WTC11 (cell line): ENCODE results near the gene UBE2L3. TPM values are rescaled to one million over a fixed set of nuclear protein-coding genes. Genes with fewer than 3 reads are reported as not detected.

Experiments used
- ARID4B ChIP-seq: sonication (generic); formaldehyde crosslinking; IDR thresholded peaks from 2 replicates; pipeline ENCODE4 v1.8.0; 2023; ENCODE audit warnings: missing genetic modification reagents, mild to moderate bottlenecking, borderline replicate concordance
- CREB1 ChIP-seq: sonication (generic); formaldehyde crosslinking; IDR thresholded peaks from 2 replicates; pipeline ENCODE4 v1.8.0; 2023; ENCODE audit warnings: mild to moderate bottlenecking, missing genetic modification reagents
- ELF4 ChIP-seq: sonication (generic); formaldehyde crosslinking; IDR thresholded peaks from 2 replicates; pipeline ENCODE4 v1.8.1; 2022; ENCODE audit warnings: low read depth, mild to moderate bottlenecking, moderate library complexity, missing genetic modification reagents
- FOXJ3 ChIP-seq: sonication (generic); formaldehyde crosslinking; IDR thresholded peaks from 2 replicates; pipeline ENCODE4 v1.9.0; 2021; ENCODE audit warnings: missing genetic modification reagents, mild to moderate bottlenecking, borderline replicate concordance
- FOXK1 ChIP-seq: sonication (generic); formaldehyde crosslinking; IDR thresholded peaks from 2 replicates; pipeline ENCODE4 v1.8.0; 2022; ENCODE audit warnings: mild to moderate bottlenecking, moderate library complexity, missing genetic modification reagents
- GRHL2 ChIP-seq: fragments of 250-450 bp; sonication (Bioruptor Pico); IDR thresholded peaks from 2 replicates; pipeline ENCODE4 v1.8.0; 2022; ENCODE audit warnings: mild to moderate bottlenecking, moderate library complexity; ENCODE audit not compliant: insufficient replicate concordance, severe bottlenecking
- GTF2I ChIP-seq: fragments of 250-450 bp; sonication (Bioruptor Pico); conservative IDR thresholded peaks from 2 replicates; pipeline ENCODE4 v1.4.0; 2021; ENCODE audit warnings: mild to moderate bottlenecking
- IRF2 ChIP-seq: sonication (generic); formaldehyde crosslinking; IDR thresholded peaks from 2 replicates; pipeline ENCODE4 v1.8.0; 2022; ENCODE audit warnings: low read depth, missing genetic modification reagents, borderline replicate concordance
- JAZF1 ChIP-seq: fragments of 250-450 bp; sonication (Bioruptor Pico); IDR thresholded peaks from 2 replicates; pipeline ENCODE4 v1.9.0; 2021; ENCODE audit warnings: moderate library complexity, mild to moderate bottlenecking, inconsistent platforms
- JUN ChIP-seq: sonication (generic); formaldehyde crosslinking; IDR thresholded peaks from 2 replicates; pipeline ENCODE4 v1.8.0; 2023; ENCODE audit warnings: mild to moderate bottlenecking, missing genetic modification reagents
- MXD4 ChIP-seq: fragments of 250-450 bp; sonication (Bioruptor Pico); IDR thresholded peaks from 2 replicates; pipeline ENCODE4 v1.8.0; 2021; ENCODE audit warnings: mild to moderate bottlenecking, moderate library complexity, borderline replicate concordance
- NFYB ChIP-seq: sonication (generic); formaldehyde crosslinking; conservative IDR thresholded peaks from 2 replicates; pipeline ENCODE4 v1.8.0; 2022; ENCODE audit warnings: low read depth, missing genetic modification reagents
- NR2C2 ChIP-seq: sonication (generic); formaldehyde crosslinking; IDR thresholded peaks from 2 replicates; pipeline ENCODE4 v1.8.0; 2022; ENCODE audit warnings: mild to moderate bottlenecking, missing genetic modification reagents
- OVOL2 ChIP-seq: fragments of 250-450 bp; sonication (Bioruptor Pico); IDR thresholded peaks from 2 replicates; pipeline ENCODE4 v1.9.0; 2021; ENCODE audit warnings: mild to moderate bottlenecking, borderline replicate concordance
- PREB ChIP-seq: sonication (generic); formaldehyde crosslinking; IDR thresholded peaks from 2 replicates; pipeline ENCODE4 v1.8.1; 2022; ENCODE audit warnings: mild to moderate bottlenecking, missing genetic modification reagents, moderate library complexity, borderline replicate concordance
- PRRX2 ChIP-seq: fragments of 250-450 bp; sonication (Bioruptor Pico); IDR thresholded peaks from 2 replicates; pipeline ENCODE4 v1.8.0; 2021; ENCODE audit warnings: mild to moderate bottlenecking
- RORB ChIP-seq: fragments of 250-450 bp; sonication (Bioruptor Pico); IDR thresholded peaks from 2 replicates; pipeline ENCODE4 v1.9.0; 2021; ENCODE audit warnings: mild to moderate bottlenecking
- SOX15 ChIP-seq: fragments of 250-450 bp; sonication (Bioruptor Pico); IDR thresholded peaks from 2 replicates; pipeline ENCODE4 v1.9.0; 2021; ENCODE audit warnings: mild to moderate bottlenecking
- TCF7 ChIP-seq: sonication (generic); formaldehyde crosslinking; IDR thresholded peaks from 2 replicates; pipeline ENCODE4 v1.8.0; 2022; ENCODE audit warnings: mild to moderate bottlenecking, low read depth, missing genetic modification reagents, moderate library complexity
- ZNF263 ChIP-seq: sonication (generic); formaldehyde crosslinking; IDR thresholded peaks from 2 replicates; pipeline ENCODE4 v1.8.1; 2022; ENCODE audit warnings: low read depth, mild to moderate bottlenecking, moderate library complexity, missing genetic modification reagents
- ZNF423 ChIP-seq: fragments of 250-450 bp; sonication (Bioruptor Pico); IDR thresholded peaks from 2 replicates; pipeline ENCODE4 v2.1.2; 2022; ENCODE audit warnings: mild to moderate bottlenecking, moderate library complexity
- total RNA-seq: library from RNA; stranded (reverse); gene quantifications from 3 replicates; pipeline ENCODE4 v1.2.3, GENCODE V29; 2021
- TF ChIP-seq, protein P1 (sequence below): fragments of 250-450 bp; sonication (Bioruptor Pico); IDR thresholded peaks from 2 replicates; pipeline ENCODE4 v1.9.0; 2021; ENCODE audit warnings: mild to moderate bottlenecking
- TF ChIP-seq, protein P2 (sequence below): sonication (generic); formaldehyde crosslinking; IDR thresholded peaks from 2 replicates; pipeline ENCODE4 v1.8.1; 2022; ENCODE audit warnings: low read depth, mild to moderate bottlenecking, moderate library complexity, missing genetic modification reagents, borderline replicate concordance
- TF ChIP-seq, protein P3 (sequence below): sonication (generic); formaldehyde crosslinking; IDR thresholded peaks from 2 replicates; pipeline ENCODE4 v1.8.0; 2022; ENCODE audit warnings: mild to moderate bottlenecking, missing genetic modification reagents
- TF ChIP-seq, protein P4 (sequence below): fragments of 200-600 bp; IDR thresholded peaks from 2 replicates; pipeline ENCODE4 v1.8.0; 2022; ENCODE audit warnings: antibody characterized with exemption

UBE2L3 gene
- total RNA-seq, 1 experiment from 2014 or later = 79.1 TPM

DNA sequence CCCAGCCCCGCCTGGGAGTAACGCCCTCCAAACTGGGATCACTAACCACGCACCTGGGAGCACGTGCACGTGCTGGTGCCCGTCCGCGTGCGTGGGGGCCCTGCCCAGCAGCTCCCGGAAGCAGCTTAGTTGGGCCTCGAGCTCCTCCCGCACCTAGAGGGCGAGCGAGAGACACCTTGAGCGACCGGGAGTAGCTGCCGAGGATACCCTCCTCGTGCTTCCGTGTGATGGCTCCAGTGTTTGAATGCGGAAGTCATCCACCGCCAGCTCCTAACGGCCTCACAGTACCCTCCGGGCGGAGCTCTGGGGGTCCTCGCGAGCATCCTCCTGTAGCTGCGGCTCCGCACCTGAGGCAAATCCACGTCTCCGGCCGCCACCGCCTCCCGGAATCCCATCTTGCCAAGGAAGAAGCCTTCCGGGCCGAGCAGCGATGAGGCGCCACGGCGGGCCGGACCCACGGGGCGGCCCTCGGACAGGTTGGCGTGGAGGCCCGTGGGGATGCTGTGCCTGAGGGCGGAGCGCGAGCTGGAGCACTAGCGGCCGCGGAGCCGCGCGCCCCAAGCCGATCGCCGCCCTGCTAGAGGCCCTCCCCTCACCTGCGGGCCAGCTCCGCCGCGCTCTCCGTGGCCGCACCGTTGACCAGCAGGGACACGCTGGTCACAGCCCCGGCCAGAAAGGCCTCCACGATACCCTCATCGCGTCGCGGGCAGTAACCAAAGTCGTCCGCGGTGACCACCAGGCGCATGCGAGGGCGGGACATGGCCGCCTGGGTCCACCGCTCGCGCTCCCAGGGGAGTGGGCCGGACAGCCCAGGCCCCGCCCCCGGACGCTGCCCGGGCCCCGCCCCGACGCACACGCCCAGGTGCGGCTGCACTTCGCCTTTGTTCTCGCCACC lies 62.0 kb downstream of the UBE2L3 start, which contains the start of gene YDJC (continued):
- TF ChIP-seq CREB1 (peak; percentile 95), JUN (CRISPR knock-in tag) (peak; percentile 90), PREB (CRISPR knock-in tag) (peak; percentile 93; the same call in 1 of the 2 replicates), OVOL2 (no peak), SOX15 (CRISPR knock-in tag) (no peak), JAZF1 (CRISPR knock-in tag) (no peak), IRF2 (CRISPR knock-in tag) (0 out of 2 replicates have a peak, but pooled peaks have one; percentile 45), GRHL2 (CRISPR knock-in tag) (no peak), FOXK1 (CRISPR knock-in tag) (peak; percentile 77), ARID4B (CRISPR knock-in tag) (peak; percentile 95), TCF7 (CRISPR knock-in tag) (peak; percentile 69; the same call in 1 of the 2 replicates), FOXJ3 (0 out of 2 replicates have a peak, but pooled peaks have one; percentile 41), PRRX2 (CRISPR knock-in tag) (0 out of 2 replicates have a peak, but pooled peaks have one; percentile 40), ELF4 (CRISPR knock-in tag) (peak; percentile 93), NFYB (CRISPR knock-in tag) (peak; percentile 54), MXD4 (CRISPR knock-in tag) (no peak), ZNF423 (CRISPR knock-in tag) (no peak), RORB (CRISPR knock-in tag) (no peak), GTF2I (CRISPR knock-in tag) (no peak), NR2C2 (peak; percentile 83), ZNF263 (CRISPR knock-in tag) (peak; percentile 87; the same call in 1 of the 2 replicates)
- TF ChIP-seq, protein P1, sequence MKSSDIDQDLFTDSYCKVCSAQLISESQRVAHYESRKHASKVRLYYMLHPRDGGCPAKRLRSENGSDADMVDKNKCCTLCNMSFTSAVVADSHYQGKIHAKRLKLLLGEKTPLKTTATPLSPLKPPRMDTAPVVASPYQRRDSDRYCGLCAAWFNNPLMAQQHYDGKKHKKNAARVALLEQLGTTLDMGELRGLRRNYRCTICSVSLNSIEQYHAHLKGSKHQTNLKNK (CRISPR knock-in tag) = no peak
- TF ChIP-seq, protein P2, sequence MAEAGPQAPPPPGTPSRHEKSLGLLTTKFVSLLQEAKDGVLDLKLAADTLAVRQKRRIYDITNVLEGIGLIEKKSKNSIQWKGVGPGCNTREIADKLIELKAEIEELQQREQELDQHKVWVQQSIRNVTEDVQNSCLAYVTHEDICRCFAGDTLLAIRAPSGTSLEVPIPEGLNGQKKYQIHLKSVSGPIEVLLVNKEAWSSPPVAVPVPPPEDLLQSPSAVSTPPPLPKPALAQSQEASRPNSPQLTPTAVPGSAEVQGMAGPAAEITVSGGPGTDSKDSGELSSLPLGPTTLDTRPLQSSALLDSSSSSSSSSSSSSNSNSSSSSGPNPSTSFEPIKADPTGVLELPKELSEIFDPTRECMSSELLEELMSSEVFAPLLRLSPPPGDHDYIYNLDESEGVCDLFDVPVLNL (CRISPR knock-in tag) = peak; percentile 55
- TF ChIP-seq, protein P3, sequence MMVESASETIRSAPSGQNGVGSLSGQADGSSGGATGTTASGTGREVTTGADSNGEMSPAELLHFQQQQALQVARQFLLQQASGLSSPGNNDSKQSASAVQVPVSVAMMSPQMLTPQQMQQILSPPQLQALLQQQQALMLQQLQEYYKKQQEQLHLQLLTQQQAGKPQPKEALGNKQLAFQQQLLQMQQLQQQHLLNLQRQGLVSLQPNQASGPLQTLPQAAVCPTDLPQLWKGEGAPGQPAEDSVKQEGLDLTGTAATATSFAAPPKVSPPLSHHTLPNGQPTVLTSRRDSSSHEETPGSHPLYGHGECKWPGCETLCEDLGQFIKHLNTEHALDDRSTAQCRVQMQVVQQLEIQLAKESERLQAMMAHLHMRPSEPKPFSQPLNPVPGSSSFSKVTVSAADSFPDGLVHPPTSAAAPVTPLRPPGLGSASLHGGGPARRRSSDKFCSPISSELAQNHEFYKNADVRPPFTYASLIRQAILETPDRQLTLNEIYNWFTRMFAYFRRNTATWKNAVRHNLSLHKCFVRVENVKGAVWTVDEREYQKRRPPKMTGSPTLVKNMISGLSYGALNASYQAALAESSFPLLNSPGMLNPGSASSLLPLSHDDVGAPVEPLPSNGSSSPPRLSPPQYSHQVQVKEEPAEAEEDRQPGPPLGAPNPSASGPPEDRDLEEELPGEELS = peak; percentile 93
- TF ChIP-seq, protein P4, sequence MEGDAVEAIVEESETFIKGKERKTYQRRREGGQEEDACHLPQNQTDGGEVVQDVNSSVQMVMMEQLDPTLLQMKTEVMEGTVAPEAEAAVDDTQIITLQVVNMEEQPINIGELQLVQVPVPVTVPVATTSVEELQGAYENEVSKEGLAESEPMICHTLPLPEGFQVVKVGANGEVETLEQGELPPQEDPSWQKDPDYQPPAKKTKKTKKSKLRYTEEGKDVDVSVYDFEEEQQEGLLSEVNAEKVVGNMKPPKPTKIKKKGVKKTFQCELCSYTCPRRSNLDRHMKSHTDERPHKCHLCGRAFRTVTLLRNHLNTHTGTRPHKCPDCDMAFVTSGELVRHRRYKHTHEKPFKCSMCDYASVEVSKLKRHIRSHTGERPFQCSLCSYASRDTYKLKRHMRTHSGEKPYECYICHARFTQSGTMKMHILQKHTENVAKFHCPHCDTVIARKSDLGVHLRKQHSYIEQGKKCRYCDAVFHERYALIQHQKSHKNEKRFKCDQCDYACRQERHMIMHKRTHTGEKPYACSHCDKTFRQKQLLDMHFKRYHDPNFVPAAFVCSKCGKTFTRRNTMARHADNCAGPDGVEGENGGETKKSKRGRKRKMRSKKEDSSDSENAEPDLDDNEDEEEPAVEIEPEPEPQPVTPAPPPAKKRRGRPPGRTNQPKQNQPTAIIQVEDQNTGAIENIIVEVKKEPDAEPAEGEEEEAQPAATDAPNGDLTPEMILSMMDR = no peak; the same call in 1 of the 2 replicates
